ENCODE measurements around the gene AKAP9.
"Not testable (repeated sequence)": the region's sequence is repeated elsewhere in the genome, so short reads cannot be mapped to it uniquely, and the experiment has no call there.

AKAP9 gene

DNA sequence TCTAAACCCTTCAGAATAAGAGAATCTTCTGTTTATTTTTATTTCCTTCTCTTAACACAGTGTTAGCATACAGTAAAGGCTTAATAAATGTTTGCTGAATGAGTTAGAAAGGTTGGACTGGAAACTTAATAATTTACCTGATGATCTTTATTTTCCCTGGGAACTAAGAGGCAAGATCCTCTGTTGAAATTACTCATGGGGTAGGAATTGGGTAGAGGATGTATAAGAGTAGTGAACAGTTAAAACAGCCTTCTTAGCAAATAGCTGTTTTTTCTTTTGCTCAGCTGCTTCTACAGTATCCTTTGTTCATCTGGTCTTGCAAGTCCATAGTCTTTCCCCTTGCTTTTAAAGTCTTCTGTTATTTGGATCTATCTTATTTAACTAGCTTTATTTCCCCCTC, 80.0 kb downstream of the AKAP9 start:
- no peak for DNase-seq

DNA sequence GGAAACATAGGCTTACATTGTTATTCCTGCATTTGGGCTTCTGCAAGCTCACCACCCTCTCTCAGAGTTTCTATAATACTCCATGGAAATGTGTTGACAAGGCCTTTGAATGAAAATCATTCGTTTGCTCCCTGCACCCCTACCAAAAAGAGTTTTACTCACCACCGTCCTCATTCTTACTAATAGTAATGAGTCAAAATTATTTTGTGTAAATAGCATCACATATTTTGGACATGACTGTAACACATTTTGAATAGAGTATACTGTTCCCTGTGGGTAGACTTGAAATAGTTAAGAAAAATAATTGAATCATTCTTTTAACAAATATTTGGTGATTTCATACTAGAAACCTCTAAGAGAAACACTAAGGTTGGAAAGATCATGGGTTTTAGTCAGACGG, 84.6 kb downstream of the AKAP9 start:
- no peak for DNase-seq

DNA sequence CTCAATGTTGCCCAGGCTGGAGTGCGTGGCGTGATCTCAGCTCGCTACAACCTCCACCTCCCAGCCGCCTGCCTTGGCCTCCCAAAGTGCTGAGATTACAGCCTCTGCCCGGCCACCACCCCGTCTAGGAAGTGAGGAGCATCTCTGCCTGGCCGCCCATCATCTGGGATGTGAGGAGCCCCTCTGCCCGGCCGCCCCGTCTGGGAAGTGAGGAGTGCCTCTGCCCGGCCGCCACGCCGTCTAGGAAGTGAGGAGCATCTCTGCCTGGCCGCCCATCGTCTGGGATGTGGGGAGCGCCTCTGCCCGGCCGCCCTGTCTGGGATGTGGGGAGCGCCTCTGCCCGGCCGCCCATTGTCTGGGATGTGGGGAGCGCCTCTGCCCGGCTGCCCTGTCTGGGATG, 86.0 kb downstream of the AKAP9 start:
- not testable (repeated sequence) for DNase-seq

DNA sequence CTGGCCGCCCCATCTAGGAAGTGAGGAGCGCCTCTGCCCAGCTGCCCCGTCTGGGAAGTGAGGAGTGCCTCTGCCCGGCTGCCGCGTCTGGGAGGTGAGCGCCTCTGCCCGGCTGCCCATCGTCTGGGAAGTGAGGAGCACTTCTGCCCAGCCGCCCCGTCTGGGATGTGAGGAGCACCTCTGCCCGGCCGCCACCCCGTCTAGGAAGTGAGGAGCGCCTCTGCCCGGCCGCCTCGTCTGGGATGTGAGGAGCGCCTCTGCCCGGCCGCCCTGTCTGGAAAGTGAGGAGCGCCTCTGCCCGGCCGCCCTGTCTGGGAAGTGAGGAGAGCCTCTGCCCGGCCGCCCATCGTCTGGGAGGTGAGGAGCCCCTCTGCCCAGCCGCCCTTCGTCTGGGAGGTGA, 86.5 kb downstream of the AKAP9 start:
- DNase-seq: not testable (repeated sequence)

DNA sequence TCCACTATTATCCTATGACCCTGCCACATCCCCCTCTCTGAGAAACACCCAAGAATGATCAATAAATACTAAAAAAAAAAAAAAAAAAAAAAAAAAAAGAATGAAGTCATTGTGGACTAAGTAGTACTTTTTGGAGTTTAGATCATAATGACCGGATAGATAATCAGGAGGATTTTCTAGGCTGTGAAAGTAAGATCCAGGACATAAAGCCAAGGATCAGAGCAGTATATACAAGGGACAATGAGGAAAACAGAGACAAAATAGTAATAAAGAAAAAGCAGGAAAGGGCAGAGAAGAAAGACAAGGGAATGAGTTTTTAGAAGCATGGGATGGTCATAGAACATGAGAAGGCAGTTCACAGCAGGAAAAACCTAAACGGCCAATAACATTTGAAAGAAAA, 87.6 kb downstream of the AKAP9 start:
- DNase-seq: no peak

DNA sequence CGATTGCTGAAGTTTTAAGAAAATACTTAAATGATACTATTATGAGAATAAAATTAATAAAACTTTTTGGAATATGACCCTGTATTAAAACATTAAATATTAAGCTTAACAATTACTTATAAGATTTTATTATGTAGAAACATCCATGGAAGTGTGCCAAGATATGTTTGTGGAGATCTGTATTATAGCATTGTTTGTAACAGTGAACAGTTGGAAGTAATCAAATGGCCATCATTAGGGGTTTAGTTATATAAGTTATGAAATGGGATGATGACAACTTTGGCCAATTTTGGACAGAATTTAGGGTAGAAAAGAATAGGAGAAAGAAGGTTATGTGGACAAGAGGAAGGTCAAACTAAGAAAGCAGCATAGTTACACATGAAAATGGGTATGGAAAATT, 88.0 kb downstream of the AKAP9 start:
- DNase-seq: no peak

DNA sequence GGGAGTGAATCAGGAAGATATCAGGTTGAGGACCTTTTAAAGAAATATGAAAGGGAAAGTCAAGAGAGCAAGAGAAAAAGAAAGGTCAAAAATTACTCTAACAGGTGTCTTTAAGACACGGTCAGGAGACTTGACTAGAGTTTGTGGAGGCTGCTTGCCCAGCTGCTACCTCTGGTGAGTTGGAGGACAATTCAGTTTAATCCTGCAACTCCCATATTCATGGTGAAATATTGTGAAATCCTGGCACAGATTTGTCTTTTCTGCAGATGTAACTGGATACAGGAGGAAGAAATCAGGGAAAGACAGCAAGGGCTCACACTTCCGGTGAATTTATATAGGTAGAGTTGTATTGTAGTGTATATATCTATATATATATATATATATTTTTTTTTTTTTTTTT, 93.5 kb downstream of the AKAP9 start:
- no peak for DNase-seq

DNA sequence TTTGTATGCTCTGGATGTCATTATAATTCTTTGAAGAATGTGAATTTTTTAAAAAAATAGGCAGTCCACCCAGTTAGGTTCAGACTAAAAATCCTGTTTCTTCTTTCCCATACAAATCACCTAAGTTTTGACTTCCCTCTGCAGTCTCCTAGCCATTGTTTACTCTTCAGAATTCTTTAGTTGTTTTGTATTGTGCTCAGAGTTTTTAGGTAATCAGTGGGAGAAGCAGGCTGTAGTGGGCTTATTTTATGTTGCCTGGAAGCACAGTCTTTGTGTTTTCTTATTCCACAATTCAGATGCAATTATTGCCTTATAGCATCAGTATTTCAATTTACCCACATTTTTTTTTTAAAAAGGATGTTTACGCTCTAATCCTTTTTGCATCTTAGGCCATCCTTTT, 94.9 kb downstream of the AKAP9 start:
- DNase-seq: no peak

DNA sequence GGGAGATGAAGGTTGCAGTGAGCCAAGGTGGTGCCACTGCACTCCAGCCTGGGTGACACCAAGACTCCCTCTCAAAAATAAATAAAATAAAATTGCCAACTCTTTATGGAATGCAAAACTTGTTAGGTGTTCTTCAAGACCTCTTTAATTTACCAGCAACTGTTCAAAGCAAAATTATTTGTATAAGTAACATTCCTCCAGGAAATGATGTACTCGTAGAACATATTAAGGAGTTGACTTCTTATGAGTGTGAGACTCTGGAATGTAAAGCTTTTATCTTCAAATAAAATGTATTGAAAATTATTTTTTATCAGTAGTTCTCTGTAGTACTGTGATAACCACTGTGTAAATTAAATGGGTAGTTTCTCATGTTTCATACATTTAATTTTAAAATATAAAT, 99.2 kb downstream of the AKAP9 start:
- DNase-seq: no peak

DNA sequence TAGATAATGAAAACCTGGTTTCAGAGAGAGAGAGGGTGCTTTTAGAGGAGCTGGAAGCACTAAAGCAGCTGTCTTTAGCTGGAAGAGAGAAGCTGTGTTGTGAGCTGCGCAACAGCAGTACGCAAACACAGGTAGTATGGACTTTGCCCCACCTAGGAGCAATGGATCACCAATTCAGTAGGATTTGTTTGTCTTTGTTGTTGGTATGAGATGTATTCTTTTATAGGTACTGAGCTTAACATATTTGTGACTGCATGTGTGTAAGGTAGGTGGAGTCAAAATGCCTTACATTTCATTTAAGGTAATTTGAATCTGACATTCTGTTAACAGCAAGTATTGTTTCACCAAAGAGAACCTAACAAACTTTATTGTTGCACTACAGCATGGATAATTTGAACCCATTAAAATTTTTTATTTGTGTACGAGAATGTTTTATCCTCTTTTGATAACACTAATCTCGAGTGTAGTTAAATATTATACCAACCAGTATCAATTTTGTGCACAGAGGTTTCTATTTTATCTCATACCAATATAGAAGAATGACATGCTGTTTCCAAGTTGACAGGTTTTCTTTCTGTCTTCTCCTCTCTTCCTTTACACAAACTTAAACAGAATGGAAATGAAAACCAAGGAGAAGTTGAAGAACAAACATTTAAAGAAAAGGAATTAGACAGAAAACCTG, 101.5 kb downstream of the AKAP9 start:
- no peak for DNase-seq

DNA sequence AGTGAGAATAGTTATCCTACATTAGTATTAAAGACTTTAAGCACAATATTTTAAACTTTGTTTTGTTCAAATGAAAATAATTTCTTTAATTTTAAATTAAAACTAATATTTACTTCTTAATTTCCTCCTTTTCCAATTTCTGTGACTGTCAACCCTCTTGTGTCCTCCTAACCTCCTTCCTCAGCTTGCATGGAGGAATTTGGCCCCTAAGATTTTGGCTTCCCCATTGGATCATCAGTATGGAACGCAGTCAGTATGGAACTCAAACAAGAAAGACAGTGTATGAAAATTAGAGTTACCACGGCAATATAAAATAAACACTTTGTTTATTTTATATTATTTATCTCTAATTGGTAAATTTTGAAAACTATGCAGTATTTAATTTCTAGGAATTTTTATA, 102.4 kb downstream of the AKAP9 start:
- no peak for DNase-seq

DNA sequence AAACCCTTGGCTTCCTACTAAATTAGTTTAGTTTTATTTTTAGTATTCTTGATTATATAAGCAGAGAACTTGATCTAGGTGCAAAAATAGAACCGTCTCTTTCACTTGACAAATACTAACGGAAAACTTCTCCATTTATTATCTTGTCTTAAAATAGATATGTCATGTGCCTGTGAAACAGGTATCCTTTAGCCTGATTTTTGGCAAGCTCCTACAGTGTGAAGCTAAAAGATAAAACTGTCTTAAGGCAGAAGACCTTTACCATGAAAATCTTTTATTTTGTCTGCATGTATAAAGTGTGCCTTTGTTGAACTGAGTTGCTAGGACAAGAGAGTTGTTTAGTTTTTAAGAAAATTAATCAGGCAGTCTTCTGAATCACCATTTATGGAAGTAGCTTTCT, 103.0 kb downstream of the AKAP9 start:
- no peak for DNase-seq

DNA sequence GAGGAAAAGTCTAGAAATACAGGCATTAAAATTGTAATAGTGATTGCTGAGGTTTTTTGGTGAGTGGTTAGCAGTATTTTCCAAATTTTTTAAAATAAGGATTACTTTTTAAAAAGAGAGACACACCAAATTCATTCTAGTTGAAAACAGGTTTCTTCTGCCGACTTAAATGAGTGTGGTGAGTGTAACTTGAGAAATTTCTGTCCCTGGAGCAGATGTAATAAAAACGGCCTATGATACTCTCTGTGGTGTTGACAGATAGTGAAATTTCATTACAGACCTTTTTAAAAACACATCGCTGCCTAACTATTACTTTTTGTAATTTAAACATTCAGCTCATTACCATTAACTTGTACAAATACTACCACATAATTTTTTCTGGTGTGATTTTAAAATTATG, 103.5 kb downstream of the AKAP9 start:
- DNase-seq: no peak

DNA sequence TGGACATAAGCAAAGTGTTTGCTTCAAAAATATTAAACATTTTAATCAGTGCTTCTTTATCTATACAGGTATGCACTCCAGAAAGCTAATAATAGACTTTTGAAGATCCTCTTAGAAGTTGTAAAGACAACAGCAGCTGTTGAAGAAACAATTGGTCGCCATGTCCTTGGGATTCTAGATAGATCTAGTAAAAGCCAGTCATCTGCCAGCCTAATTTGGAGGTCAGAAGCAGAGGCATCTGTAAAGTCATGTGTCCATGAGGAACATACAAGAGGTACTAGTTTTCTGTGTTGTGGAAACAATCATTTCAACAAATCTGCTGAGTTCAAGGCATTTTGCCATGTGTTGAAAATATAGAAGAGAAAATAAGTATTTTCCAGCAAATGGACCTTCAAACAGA, 104.3 kb downstream of the AKAP9 start:
- no peak for DNase-seq

DNA sequence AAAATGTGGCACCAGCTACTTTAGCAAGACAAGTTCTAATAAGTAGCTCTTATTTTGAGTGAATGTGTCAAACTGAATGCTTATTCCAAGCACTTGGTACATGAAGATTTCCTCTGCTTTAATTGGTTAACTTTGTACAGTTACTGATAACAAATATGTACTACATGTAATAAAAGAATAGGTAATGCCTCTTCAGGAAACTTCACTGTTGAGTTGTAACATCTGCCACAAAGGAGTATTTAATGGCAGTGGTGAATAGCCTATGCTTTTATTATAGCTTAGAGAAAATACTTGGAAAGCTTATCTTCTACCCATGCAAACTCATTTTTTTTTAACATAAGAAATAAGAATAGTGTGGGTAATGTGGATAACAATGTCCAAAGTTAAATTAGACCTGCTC, 111.0 kb downstream of the AKAP9 start:
- DNase-seq: no peak

DNA sequence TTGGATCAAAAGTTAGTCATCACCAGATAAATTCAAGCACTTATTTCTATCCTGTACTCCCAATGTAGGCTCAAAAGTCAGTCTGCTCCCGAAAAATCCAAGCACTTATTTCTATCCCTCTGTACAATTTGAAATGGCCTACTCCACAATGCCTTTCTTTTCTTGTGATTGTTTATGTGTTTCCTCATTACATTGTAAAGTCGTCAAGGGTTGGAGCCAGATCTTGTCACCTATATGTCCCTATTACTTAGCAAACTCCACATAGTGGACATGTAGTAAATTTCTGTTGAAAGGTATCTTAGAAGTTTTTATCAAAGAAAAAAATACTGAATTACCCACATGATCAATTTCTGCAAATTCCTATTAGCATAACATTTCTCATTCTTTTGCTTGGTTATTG, 111.5 kb downstream of the AKAP9 start:
- DNase-seq: no peak

DNA sequence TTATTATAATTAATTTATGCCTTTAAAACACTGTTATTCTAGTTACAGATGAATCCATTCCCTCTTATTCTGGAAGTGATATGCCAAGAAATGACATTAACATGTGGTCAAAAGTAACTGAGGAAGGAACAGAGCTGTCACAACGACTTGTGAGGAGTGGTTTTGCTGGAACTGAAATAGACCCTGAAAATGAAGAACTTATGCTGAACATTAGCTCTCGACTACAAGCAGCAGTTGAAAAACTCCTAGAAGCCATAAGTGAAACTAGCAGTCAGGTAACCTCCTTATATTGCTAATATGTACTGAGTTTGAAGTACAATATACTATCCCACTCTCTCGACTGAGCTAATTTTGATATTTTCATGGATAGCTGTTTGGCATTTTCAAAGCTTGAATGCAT, 112.0 kb downstream of the AKAP9 start:
- DNase-seq: no peak

DNA sequence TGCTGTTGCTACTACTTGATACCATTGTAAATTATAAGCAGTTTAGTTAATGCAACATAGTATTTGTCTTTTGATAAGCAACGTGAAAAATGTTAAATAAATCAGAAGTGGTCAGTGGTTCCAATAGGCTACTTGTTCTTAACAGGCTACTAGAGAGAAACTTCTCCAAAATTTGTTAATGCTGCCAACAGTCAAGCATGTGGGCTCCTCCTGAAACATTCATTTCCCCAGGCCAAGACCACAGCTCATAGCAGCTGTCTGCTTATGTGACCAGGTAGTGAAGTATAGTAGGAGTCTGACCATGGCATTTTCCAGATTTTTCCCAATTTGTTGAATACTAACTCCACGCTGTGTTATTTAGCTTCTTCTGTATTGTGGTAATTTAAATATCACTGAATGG, 112.7 kb downstream of the AKAP9 start:
- no peak for DNase-seq

DNA sequence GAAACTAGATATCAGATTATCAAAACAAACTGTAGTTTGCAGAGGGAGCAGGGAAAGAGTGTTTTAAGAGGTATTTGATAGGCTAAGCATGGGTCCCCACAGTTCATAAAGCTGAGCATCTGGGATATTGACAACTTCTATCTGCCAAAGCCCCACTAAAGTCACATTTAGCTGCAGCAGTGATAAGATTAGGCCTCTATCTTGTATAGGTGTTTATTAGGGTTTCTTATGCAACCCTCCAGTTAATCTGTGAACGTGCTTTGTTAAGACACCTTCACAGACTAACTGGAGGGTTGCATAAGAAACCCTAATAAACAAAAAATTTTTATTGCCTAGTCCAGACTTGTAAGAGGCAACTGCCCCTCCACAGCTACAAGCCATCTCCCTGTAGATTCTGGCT, 115.6 kb downstream of the AKAP9 start:
- DNase-seq: no peak

DNA sequence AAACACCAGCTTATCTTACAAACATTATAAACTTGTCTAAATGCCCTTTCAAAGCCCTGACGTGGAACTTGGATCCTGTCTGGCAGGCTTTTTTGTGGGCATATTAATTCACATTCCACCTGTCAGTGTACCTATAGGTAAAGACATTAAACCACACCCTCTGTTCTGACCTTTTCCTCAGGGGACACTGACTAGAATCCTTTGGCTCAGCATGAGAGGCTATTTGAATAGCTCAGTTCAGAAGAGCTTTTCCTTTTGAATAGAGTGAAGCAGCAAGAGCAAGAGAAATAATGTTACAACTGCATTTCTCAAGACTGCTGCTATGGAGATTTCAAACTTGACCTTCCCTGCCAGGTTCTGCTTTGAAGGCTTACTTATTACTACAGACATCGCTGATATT, 116.7 kb downstream of the AKAP9 start:
- no peak for DNase-seq

DNA sequence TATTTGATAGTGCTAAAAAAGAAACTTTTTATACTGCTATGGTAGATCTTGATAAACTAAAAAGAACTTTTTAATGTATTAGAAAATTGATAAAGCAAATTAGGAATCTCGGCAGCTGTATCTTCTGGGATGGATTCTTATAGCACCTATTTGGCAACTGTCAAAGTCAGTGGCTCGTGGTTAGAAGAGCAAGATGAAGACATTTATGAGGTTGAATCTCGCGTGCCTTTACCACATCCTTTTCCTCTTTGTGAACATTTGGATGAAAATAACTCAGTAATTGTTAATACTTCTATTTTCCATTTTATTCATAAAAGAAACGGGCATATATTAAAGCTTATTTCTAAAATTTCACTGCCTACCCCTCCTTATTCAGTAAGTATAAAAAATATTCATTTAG, 117.4 kb downstream of the AKAP9 start:
- DNase-seq: no peak

DNA sequence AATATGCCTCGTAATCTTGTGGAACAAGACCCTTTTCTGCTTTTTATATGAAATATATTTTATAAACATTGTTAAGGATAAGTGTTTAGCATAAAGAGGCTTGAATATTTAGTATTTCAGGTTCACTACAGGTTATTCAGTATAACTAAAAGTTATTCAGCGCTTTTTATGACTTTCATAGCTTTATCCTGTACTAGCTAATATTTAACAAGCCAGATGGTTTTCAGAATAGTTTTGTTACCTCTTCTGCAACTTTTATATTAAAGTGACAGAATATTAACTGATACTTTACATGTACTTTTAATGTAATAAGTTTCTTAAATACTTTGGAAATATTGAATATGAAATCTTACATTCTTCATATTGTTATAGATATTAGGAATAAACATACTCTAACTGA, 118.2 kb downstream of the AKAP9 start:
- no peak for DNase-seq

DNA sequence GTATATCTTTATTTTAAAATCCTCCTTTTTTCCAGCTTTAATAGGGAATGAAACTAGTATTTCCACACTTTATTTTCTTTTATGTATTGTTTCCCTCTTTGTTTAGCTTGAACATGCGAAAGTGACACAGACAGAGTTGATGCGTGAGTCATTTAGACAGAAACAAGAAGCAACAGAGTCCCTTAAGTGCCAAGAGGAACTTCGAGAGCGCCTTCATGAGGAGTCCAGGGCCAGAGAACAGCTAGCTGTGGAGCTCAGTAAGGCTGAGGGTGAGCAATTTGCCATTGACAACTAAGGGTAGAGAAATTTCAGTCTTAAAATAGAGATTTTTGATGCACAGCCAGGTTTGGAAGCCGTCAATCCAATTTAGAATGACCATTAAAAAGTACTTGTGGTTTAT, 120.5 kb downstream of the AKAP9 start:
- no peak for DNase-seq

DNA sequence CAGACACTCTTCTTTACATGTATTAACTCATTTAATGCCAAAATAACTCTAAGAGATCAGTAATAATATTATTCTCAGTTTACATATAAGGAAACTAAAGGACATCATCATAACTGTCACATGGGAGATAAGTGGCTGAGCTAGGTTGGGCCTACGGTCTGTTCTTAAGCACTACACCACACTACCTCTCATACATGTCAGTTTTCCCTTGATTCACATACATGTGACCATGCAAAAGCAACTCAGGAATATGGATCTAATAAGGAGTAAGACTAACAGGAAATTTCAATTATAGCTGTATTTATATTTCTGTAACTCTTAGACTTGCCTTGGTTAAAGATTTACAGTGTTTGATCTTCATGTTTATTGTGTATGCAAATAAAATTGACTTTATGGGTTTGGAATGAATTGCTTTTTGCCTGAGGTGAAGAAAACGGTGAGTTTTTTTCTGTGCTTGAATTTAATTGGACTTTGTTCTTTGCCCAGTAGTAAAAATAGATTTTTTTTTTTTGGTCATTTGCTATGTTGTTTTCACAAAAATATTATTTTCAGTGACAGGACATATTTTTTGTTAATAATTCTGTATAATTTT, 123.9 kb downstream of the AKAP9 start:
- no peak for DNase-seq

DNA sequence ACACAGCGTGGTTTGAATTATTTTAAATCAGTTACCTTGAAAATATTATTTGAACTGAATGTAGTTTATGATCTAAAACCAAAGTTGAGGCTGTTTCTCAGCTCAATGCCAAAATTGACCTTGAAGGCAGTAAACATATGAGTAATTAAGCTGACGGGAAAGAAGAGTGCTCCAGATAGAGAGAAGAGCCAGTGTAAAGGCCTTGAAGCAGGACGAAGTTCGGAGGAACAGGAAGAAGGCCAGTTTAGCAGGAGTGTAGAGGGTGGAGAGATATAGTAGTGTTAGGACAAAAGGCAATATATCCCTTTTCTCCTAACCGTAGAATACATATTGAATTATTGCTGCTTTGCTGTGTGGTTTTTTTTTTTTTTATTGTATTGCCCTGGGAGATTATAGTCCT, 130.4 kb downstream of the AKAP9 start:
- DNase-seq: no peak
